Measurements from ENCODE around the gene KCTD2. TPM values are rescaled to one million over a fixed set of nuclear protein-coding genes. Genes with fewer than 3 reads are reported as not detected.
A peak's percentile ranks its signal among the peaks of the same experiment; 100 is the strongest.

KCTD2 gene
- total and polyA plus RNA-seq, 2 of the 13 experiments (the other 11 are each of a cell fraction or from before 2014, with no cell fraction given) = 28.3 to 32.6 TPM

- TF ChIP-seq KDM4B (CRISPR knock-in tag; IDR thresholded peaks at IDR 0.05) (peak; percentile 97), PBX2 (CRISPR knock-in tag; IDR thresholded peaks at IDR 0.05) (0 out of 2 replicates have a peak, but pooled peaks have one; percentile 7), MXI1 (IDR thresholded peaks at IDR 0.05; ENCODE audit: borderline replicate concordance, low read depth, low read length) (peak; percentile 88), ZNF619 (CRISPR knock-in tag; IDR thresholded peaks at IDR 0.05) (peak; percentile 94; the same call in 1 of the 2 replicates), ZNF337 (CRISPR knock-in tag; IDR thresholded peaks at IDR 0.05; ENCODE audit: borderline replicate concordance, low read depth) (no peak; the same call in 1 of the 2 replicates), HDAC2 (CRISPR knock-in tag; IDR thresholded peaks at IDR 0.05) (peak; percentile 95), GRHL1 (CRISPR knock-in tag; conservative IDR thresholded peaks at IDR 0.05) (no peak), TBX2 (CRISPR knock-in tag; IDR thresholded peaks at IDR 0.05; ENCODE audit: borderline replicate concordance) (peak; percentile 88), ZNF275 (CRISPR knock-in tag; IDR thresholded peaks at IDR 0.05; ENCODE audit: borderline replicate concordance) (peak; percentile 99), SNRNP70 (IDR thresholded peaks at IDR 0.05; ENCODE audit: low read depth, low read length) (no peak), SRSF4 (IDR thresholded peaks at IDR 0.05; ENCODE audit: low read depth, low read length, poor library complexity, severe bottlenecking) (no peak), ZNF280D (CRISPR knock-in tag; IDR thresholded peaks at IDR 0.05) (peak; percentile 83), ZNF678 (CRISPR knock-in tag; IDR thresholded peaks at IDR 0.05) (peak; percentile 92; the same call in 1 of the 2 replicates), ZFAT (CRISPR knock-in tag; conservative IDR thresholded peaks at IDR 0.05) (no peak; the same call in 1 of the 2 replicates), MLLT10 (CRISPR knock-in tag; IDR thresholded peaks at IDR 0.05) (no peak), PCBP1 (IDR thresholded peaks at IDR 0.05; ENCODE audit: borderline replicate concordance, low read depth, low read length) (peak; percentile 94), ARNT2 (CRISPR knock-in tag; IDR thresholded peaks at IDR 0.05; ENCODE audit: low read depth) (peak; percentile 92), POLR2AphosphoS2 (IDR thresholded peaks at IDR 0.05; ENCODE audit: low read depth, low read length) (no peak), POLR2G (IDR thresholded peaks at IDR 0.05; ENCODE audit: low read depth, low read length) (peak; percentile 94), SATB2 (CRISPR knock-in tag; IDR thresholded peaks at IDR 0.05) (peak; percentile 84; the same call in 1 of the 2 replicates)
Measured at GRCh38 chr17:75012346-75013091, 34.5 kb upstream of the KCTD2 start, which contains the start of gene MRPL58 (continued).

All from HepG2 (cell line).